HepG2 (cell line): Measurements from ENCODE around the gene PLEKHB2. TPM values are rescaled to one million over a fixed set of nuclear protein-coding genes. Genes with fewer than 3 reads are reported as not detected.

ENCODE experiments used
- AHR ChIP-seq: IDR thresholded peaks from 2 replicates; pipeline ENCODE4 v1.6.1; 2018; ENCODE audit warnings: missing genetic modification reagents, missing compliant biosample characterization
- BCL6 ChIP-seq: IDR thresholded peaks from 2 replicates; pipeline ENCODE4 v1.6.1; 2016; ENCODE audit warnings: missing genetic modification reagents, missing compliant biosample characterization
- BRD4 ChIP-seq: sonication (generic); formaldehyde crosslinking; IDR thresholded peaks from 2 replicates; pipeline ENCODE4 v1.4.0; 2020; ENCODE audit warnings: missing genetic modification reagents
- BRF2 ChIP-seq: sonication (generic); formaldehyde crosslinking; IDR thresholded peaks from 2 replicates; pipeline ENCODE4 v1.8.1; 2022; ENCODE audit warnings: mild to moderate bottlenecking, missing genetic modification reagents
- ELF4 ChIP-seq: sonication (generic); formaldehyde crosslinking; IDR thresholded peaks from 2 replicates; pipeline ENCODE4 v1.5.0; 2020; ENCODE audit warnings: missing genetic modification reagents, mild to moderate bottlenecking, moderate library complexity, borderline replicate concordance
- HNRNPUL1 ChIP-seq: fragments of 200-400 bp; formaldehyde crosslinking; IDR thresholded peaks from 2 replicates; pipeline ENCODE4 v1.6.1; 2017; ENCODE audit warnings: low read depth, mild to moderate bottlenecking, low read length, moderate library complexity
- MYNN ChIP-seq: sonication (generic); formaldehyde crosslinking; IDR thresholded peaks from 2 replicates; pipeline ENCODE4 v1.4.0; 2020; ENCODE audit warnings: mild to moderate bottlenecking, low read depth, missing genetic modification reagents
- NFE2L1 ChIP-seq: sonication (generic); formaldehyde crosslinking; IDR thresholded peaks from 2 replicates; pipeline ENCODE4 v1.4.0; 2020; ENCODE audit warnings: missing genetic modification reagents, mild to moderate bottlenecking, borderline replicate concordance
- NFE2L2 ChIP-seq: fragments of 150-350 bp; IDR thresholded peaks from 2 replicates; pipeline ENCODE4 v1.6.1; 2014; ENCODE audit warnings: low read length
- PRDM4 ChIP-seq: sonication (generic); formaldehyde crosslinking; IDR thresholded peaks from 2 replicates; pipeline ENCODE4 v1.9.0; 2021; ENCODE audit warnings: missing genetic modification reagents, borderline replicate concordance
- SATB2 ChIP-seq: sonication (generic); formaldehyde crosslinking; IDR thresholded peaks from 2 replicates; pipeline ENCODE4 v1.5.0; 2020; ENCODE audit warnings: missing genetic modification reagents
- SMARCC2 ChIP-seq: fragments of 450-650 bp; IDR thresholded peaks from 2 replicates; pipeline ENCODE4 v1.6.1; 2017; ENCODE audit warnings: antibody characterized with exemption, mild to moderate bottlenecking
- SRSF9 ChIP-seq: fragments of 200-400 bp; formaldehyde crosslinking; IDR thresholded peaks from 2 replicates; pipeline ENCODE4 v1.6.1; 2018; ENCODE audit warnings: borderline replicate concordance, mild to moderate bottlenecking, low read depth, low read length; ENCODE audit not compliant: insufficient read depth, poor library complexity, severe bottlenecking
- ZC3H13 ChIP-seq: sonication (generic); formaldehyde crosslinking; IDR thresholded peaks from 2 replicates; pipeline ENCODE4 v1.8.1; 2023; ENCODE audit warnings: mild to moderate bottlenecking, missing genetic modification reagents, moderate library complexity
- ZFAT ChIP-seq: sonication (generic); formaldehyde crosslinking; conservative IDR thresholded peaks from 2 replicates; pipeline ENCODE4 v1.8.1; 2023; ENCODE audit warnings: missing genetic modification reagents, inconsistent platforms
- ZNF326 ChIP-seq: sonication (generic); formaldehyde crosslinking; IDR thresholded peaks from 2 replicates; pipeline ENCODE4 v1.4.0; 2020; ENCODE audit warnings: missing genetic modification reagents, borderline replicate concordance
- ZNF331 ChIP-seq: sonication (generic); formaldehyde crosslinking; IDR thresholded peaks from 2 replicates; pipeline ENCODE4 v1.4.0; 2020; ENCODE audit warnings: missing genetic modification reagents
- ZNF362 ChIP-seq: sonication (generic); formaldehyde crosslinking; IDR thresholded peaks from 2 replicates; pipeline ENCODE4 v1.4.0; 2020; ENCODE audit warnings: missing genetic modification reagents, mild to moderate bottlenecking, borderline replicate concordance
- ZNF570 ChIP-seq: sonication (generic); formaldehyde crosslinking; IDR thresholded peaks from 2 replicates; pipeline ENCODE4 v1.4.0; 2020; ENCODE audit warnings: mild to moderate bottlenecking, missing genetic modification reagents, borderline replicate concordance
- ZNF607 ChIP-seq: sonication (generic); formaldehyde crosslinking; IDR thresholded peaks from 2 replicates; pipeline ENCODE4 v1.5.1; 2020; ENCODE audit warnings: missing genetic modification reagents, mild to moderate bottlenecking, borderline replicate concordance
- ZNF691 ChIP-seq: sonication (generic); formaldehyde crosslinking; IDR thresholded peaks from 2 replicates; pipeline ENCODE4 v1.4.0; 2020; ENCODE audit warnings: missing genetic modification reagents, low read depth, mild to moderate bottlenecking, borderline replicate concordance
- ZNF709 ChIP-seq: sonication (generic); formaldehyde crosslinking; IDR thresholded peaks from 2 replicates; pipeline ENCODE4 v1.5.0; 2020; ENCODE audit warnings: mild to moderate bottlenecking, missing genetic modification reagents
- ZNF773 ChIP-seq: sonication (generic); formaldehyde crosslinking; IDR thresholded peaks from 2 replicates; pipeline ENCODE4 v1.4.0; 2020; ENCODE audit warnings: missing genetic modification reagents, borderline replicate concordance
- ZSCAN12 ChIP-seq: sonication (generic); formaldehyde crosslinking; IDR thresholded peaks from 2 replicates; pipeline ENCODE4 v1.9.0; 2021; ENCODE audit warnings: mild to moderate bottlenecking, missing genetic modification reagents
- polyA plus RNA-seq, 8 experiments: library from polyadenylated mRNA; depleted of rRNA in 3 of 8; stranded (reverse) in 7 of 8; unstranded in 1 of 8; fragments of >200 nt; fragmentation: Illumina TruSeq in 4 of 8; extraction: Trizol in 4 of 8; gene quantifications; 2 replicates each; pipeline versions ENCODE4 v1.2.1 to v1.2.3, GENCODE V29; 2011 to 2016; ENCODE audit warnings: low read depth in 4 of 8, missing spikeins in 1 of 8, mixed read lengths in 1 of 8; ENCODE audit not compliant: insufficient read depth in 1 of 8
- total RNA-seq, 5 experiments: library from RNA; depleted of rRNA; stranded (reverse); fragments of >200 nt; fragmentation: Illumina TruSeq; extraction: Trizol; gene quantifications; 2 replicates each; pipeline ENCODE4 v1.2.3, GENCODE V29; 2016; ENCODE audit warnings: low read depth in 1 of 5

The PLEKHB2 gene
- total and polyA plus RNA-seq, 2 of the 13 experiments (the other 11 are each of a cell fraction or from before 2014, with no cell fraction given) = 73.0 to 78.9 TPM

- TF ChIP-seq NFE2L1 (CRISPR knock-in tag) (no peak), ZNF691 (CRISPR knock-in tag) (peak; percentile 77; the same call in 1 of the 2 replicates), PRDM4 (CRISPR knock-in tag) (no peak), AHR (CRISPR knock-in tag) (no peak), ZNF709 (CRISPR knock-in tag) (no peak), ZFAT (CRISPR knock-in tag) (no peak), BRD4 (CRISPR knock-in tag) (no peak), ZNF607 (no peak), BCL6 (CRISPR knock-in tag) (no peak), ZNF362 (CRISPR knock-in tag) (no peak), SMARCC2 (no peak), ZNF570 (CRISPR knock-in tag) (no peak), ZC3H13 (CRISPR knock-in tag) (no peak), MYNN (no peak), ZNF331 (peak; percentile 42; the same call in 1 of the 2 replicates), BRF2 (CRISPR knock-in tag) (no peak), SRSF9 (no peak), SATB2 (CRISPR knock-in tag) (no peak), HNRNPUL1 (no peak), ELF4 (CRISPR knock-in tag) (no peak), ZSCAN12 (CRISPR knock-in tag) (no peak), NFE2L2 (no peak), ZNF326 (CRISPR knock-in tag) (no peak), ZNF773 (CRISPR knock-in tag) (no peak)
Observed at GRCh38 chr2:131154071-131154531, 49.0 kb downstream of the PLEKHB2 start (continued).
